SK-N-SH treated with all-trans-retinoic acid at 6 μM for 48 hours (cell line): ENCODE results near the gene CLMN.

Experiments
- ATAC-seq: fragments of 200-7000 bp; cut with Tn5 transposase; 3 replicates; pipeline ENCODE4 v1.9.1; 2020; ENCODE audit warnings: mild to moderate bottlenecking, moderate library complexity
- ARNTL ChIP-seq: fragments of 450-650 bp; formaldehyde crosslinking; IDR thresholded peaks from 2 replicates; pipeline ENCODE4 v1.5.0; 2020; ENCODE audit warnings: low read depth, mild to moderate bottlenecking, moderate library complexity, borderline replicate concordance
- BACH2 ChIP-seq: fragments of 250-450 bp; sonication (Bioruptor Pico); IDR thresholded peaks from 2 replicates; pipeline ENCODE4 v1.9.0; 2021; ENCODE audit warnings: mild to moderate bottlenecking, borderline replicate concordance
- CSDC2 ChIP-seq: fragments of 250-450 bp; sonication (Bioruptor Pico); IDR thresholded peaks from 2 replicates; pipeline ENCODE4 v1.5.0; 2020; ENCODE audit warnings: mild to moderate bottlenecking, moderate library complexity
- CSRNP3 ChIP-seq: fragments of 250-450 bp; sonication (Bioruptor Pico); IDR thresholded peaks from 2 replicates; pipeline ENCODE4 v1.5.1; 2021; ENCODE audit warnings: mild to moderate bottlenecking, moderate library complexity
- GLIS3 ChIP-seq: fragments of 250-450 bp; sonication (Bioruptor Pico); IDR thresholded peaks from 2 replicates; pipeline ENCODE4 v1.5.0; 2020; ENCODE audit warnings: mild to moderate bottlenecking, moderate library complexity
- ISL1 ChIP-seq: fragments of 250-450 bp; sonication (Bioruptor Pico); IDR thresholded peaks from 2 replicates; pipeline ENCODE4 v2.1.2; 2022; ENCODE audit warnings: mild to moderate bottlenecking, moderate library complexity
- PPARA ChIP-seq: fragments of 250-450 bp; sonication (Bioruptor Pico); IDR thresholded peaks from 2 replicates; pipeline ENCODE4 v1.5.0; 2020; ENCODE audit warnings: mild to moderate bottlenecking, borderline replicate concordance
- RARB ChIP-seq: fragments of 250-450 bp; sonication (Bioruptor Pico); IDR thresholded peaks from 2 replicates; pipeline ENCODE4 v1.8.0; 2021; ENCODE audit warnings: mild to moderate bottlenecking, moderate library complexity
- SNAI2 ChIP-seq: fragments of 250-450 bp; sonication (Bioruptor Pico); IDR thresholded peaks from 2 replicates; pipeline ENCODE4 v1.5.0; 2020; ENCODE audit warnings: mild to moderate bottlenecking, moderate library complexity
- TCF4 ChIP-seq: fragments of 250-450 bp; sonication (Bioruptor Pico); IDR thresholded peaks from 2 replicates; pipeline ENCODE4 v1.8.0; 2021; ENCODE audit warnings: mild to moderate bottlenecking, moderate library complexity, borderline replicate concordance
- TOX ChIP-seq: fragments of 250-450 bp; sonication (Bioruptor Pico); IDR thresholded peaks from 2 replicates; pipeline ENCODE4 v1.8.0; 2021; ENCODE audit warnings: mild to moderate bottlenecking, moderate library complexity, borderline replicate concordance
- TSHZ2 ChIP-seq: fragments of 250-450 bp; sonication (Bioruptor Pico); IDR thresholded peaks from 2 replicates; pipeline ENCODE4 v1.5.0; 2020; ENCODE audit warnings: mild to moderate bottlenecking, moderate library complexity
- ZFP3 ChIP-seq: fragments of 250-450 bp; sonication (Bioruptor Pico); IDR thresholded peaks from 2 replicates; pipeline ENCODE4 v1.5.0; 2020; ENCODE audit warnings: mild to moderate bottlenecking, moderate library complexity
- ZFP30 ChIP-seq: fragments of 450-650 bp; formaldehyde crosslinking; IDR thresholded peaks from 2 replicates; pipeline ENCODE4 v1.5.0; 2022; ENCODE audit warnings: mild to moderate bottlenecking, moderate library complexity
- ZNF565 ChIP-seq: fragments of 450-650 bp; formaldehyde crosslinking; conservative IDR thresholded peaks from 2 replicates; pipeline ENCODE4 v1.5.0; 2020; ENCODE audit warnings: low read depth, mild to moderate bottlenecking, moderate library complexity
- ZNF70 ChIP-seq: fragments of 450-650 bp; formaldehyde crosslinking; IDR thresholded peaks from 2 replicates; pipeline ENCODE4 v1.5.0; 2020; ENCODE audit warnings: mild to moderate bottlenecking, moderate library complexity
- ZNF8 ChIP-seq: fragments of 450-650 bp; formaldehyde crosslinking; IDR thresholded peaks from 2 replicates; pipeline ENCODE4 v1.5.0; 2020; ENCODE audit warnings: mild to moderate bottlenecking, moderate library complexity
- TF ChIP-seq, protein P1 (sequence below): fragments of 250-450 bp; sonication (Bioruptor Pico); IDR thresholded peaks from 2 replicates; pipeline ENCODE4 v1.8.0; 2021; ENCODE audit warnings: low read depth, mild to moderate bottlenecking, moderate library complexity, borderline replicate concordance
- TF ChIP-seq, protein P2 (sequence below): fragments of 250-450 bp; sonication (Bioruptor Pico); IDR thresholded peaks from 2 replicates; pipeline ENCODE4 v1.5.1; 2020; ENCODE audit warnings: low read depth, mild to moderate bottlenecking, moderate library complexity

The CLMN gene

GRCh38 chr14:95335071-95335470 lies 15.4 kb upstream of the CLMN start (continued):
- TF ChIP-seq CSRNP3 (CRISPR knock-in tag) = no peak

- no peak for TF ChIP-seq ZNF8 (CRISPR knock-in tag)
- no peak for ATAC-seq
Observed at GRCh38 chr14:95334044-95334443, 14.3 kb upstream of the CLMN start.

GRCh38 chr14:95332641-95333040 lies 12.9 kb upstream of the CLMN start:
- TF ChIP-seq PPARA (CRISPR knock-in tag) (no peak), ZFP3 (no peak), ZNF565 (CRISPR knock-in tag) (no peak), ISL1 (CRISPR knock-in tag) (no peak), ZFP30 (CRISPR knock-in tag) (no peak), ZNF8 (CRISPR knock-in tag) (no peak)
- TF ChIP-seq, protein P1, sequence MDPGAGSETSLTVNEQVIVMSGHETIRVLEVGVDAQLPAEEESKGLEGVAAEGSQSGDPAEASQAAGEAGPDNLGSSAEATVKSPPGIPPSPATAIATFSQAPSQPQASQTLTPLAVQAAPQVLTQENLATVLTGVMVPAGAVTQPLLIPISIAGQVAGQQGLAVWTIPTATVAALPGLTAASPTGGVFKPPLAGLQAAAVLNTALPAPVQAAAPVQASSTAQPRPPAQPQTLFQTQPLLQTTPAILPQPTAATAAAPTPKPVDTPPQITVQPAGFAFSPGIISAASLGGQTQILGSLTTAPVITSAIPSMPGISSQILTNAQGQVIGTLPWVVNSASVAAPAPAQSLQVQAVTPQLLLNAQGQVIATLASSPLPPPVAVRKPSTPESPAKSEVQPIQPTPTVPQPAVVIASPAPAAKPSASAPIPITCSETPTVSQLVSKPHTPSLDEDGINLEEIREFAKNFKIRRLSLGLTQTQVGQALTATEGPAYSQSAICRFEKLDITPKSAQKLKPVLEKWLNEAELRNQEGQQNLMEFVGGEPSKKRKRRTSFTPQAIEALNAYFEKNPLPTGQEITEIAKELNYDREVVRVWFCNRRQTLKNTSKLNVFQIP (CRISPR knock-in tag) = no peak
- TF ChIP-seq, all 23 proteins: peak for 0
- ATAC-seq = no peak

- TF ChIP-seq RARB (CRISPR knock-in tag) = no peak
- TF ChIP-seq ZNF565 (CRISPR knock-in tag) = no peak
- TF ChIP-seq SNAI2 (CRISPR knock-in tag) = no peak
- no peak for TF ChIP-seq ARNTL (CRISPR knock-in tag)
- TF ChIP-seq, protein P1 (CRISPR knock-in tag) = no peak
- TF ChIP-seq TOX (CRISPR knock-in tag) = no peak
- no peak for TF ChIP-seq TSHZ2 (CRISPR knock-in tag)
- TF ChIP-seq BACH2 (CRISPR knock-in tag) = no peak
- TF ChIP-seq PPARA (CRISPR knock-in tag) = no peak
- no peak for TF ChIP-seq ZFP3
- ATAC-seq = no peak
Observed at GRCh38 chr14:95331708-95332408, 12.2 kb upstream of the CLMN start.

GRCh38 chr14:95330591-95331370 lies 11.1 kb upstream of the CLMN start:
- ATAC-seq = no peak
- TF ChIP-seq ZNF70 (CRISPR knock-in tag) (no peak), GLIS3 (CRISPR knock-in tag) (no peak), RARB (CRISPR knock-in tag) (no peak), ZFP3 (no peak), TCF4 (CRISPR knock-in tag) (no peak), CSDC2 (CRISPR knock-in tag) (no peak), ISL1 (CRISPR knock-in tag) (no peak), CSRNP3 (CRISPR knock-in tag) (no peak), ZNF8 (CRISPR knock-in tag) (no peak), BACH2 (CRISPR knock-in tag) (no peak)
- TF ChIP-seq, protein P1 (CRISPR knock-in tag) = no peak
- TF ChIP-seq, protein P2, sequence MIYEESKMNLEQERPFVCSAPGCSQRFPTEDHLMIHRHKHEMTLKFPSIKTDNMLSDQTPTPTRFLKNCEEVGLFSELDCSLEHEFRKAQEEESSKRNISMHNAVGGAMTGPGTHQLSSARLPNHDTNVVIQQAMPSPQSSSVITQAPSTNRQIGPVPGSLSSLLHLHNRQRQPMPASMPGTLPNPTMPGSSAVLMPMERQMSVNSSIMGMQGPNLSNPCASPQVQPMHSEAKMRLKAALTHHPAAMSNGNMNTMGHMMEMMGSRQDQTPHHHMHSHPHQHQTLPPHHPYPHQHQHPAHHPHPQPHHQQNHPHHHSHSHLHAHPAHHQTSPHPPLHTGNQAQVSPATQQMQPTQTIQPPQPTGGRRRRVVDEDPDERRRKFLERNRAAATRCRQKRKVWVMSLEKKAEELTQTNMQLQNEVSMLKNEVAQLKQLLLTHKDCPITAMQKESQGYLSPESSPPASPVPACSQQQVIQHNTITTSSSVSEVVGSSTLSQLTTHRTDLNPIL (CRISPR knock-in tag) = no peak
